Measurements from ENCODE around the gene AREL1.

GRCh38 chr14:74638066-74638465 lies 74.8 kb downstream of the AREL1 start:
- TF ChIP-seq CTCF (IDR thresholded peaks at IDR 0.05) (no peak), POLR2A (IDR thresholded peaks at IDR 0.05) (no peak)
